OCI-LY3 (cell line): ENCODE measurements around the gene TSHR.

Source experiments
- H2AFZ ChIP-seq: fragments of 200-600, 300-600 bp; shearing (Covaris generic); 2 replicates; pipeline ENCODE4 v1.6.0; 2014; ENCODE audit warnings: antibody characterized with exemption, low read depth, low read length
- H3K27ac ChIP-seq: fragments of 200-600, 300-600 bp; sonication (generic); 2 replicates; pipeline ENCODE4 v1.5.1; 2014; ENCODE audit warnings: mild to moderate bottlenecking, low read length, moderate library complexity, mixed read lengths
- H3K27me3 ChIP-seq: fragments of 200-600, 300-600 bp; sonication (generic); 2 replicates; pipeline ENCODE4 v1.6.1; 2014; ENCODE audit warnings: low read depth, low read length, mixed read lengths
- H3K36me3 ChIP-seq: fragments of 200-600, 300-600 bp; sonication (generic); replicated peaks from 2 replicates; pipeline ENCODE3; 2014; ENCODE audit warnings: low read depth, low read length, mixed read lengths
- H3K4me1 ChIP-seq: fragments of 300-600, 200-600 bp; sonication (generic); 2 replicates; pipeline ENCODE4 v1.6.1; 2014; ENCODE audit warnings: low read length, mixed read lengths
- H3K4me2 ChIP-seq: fragments of 200-600, 300-600 bp; sonication (generic); 2 replicates; pipeline ENCODE4 v1.6.1; 2014; ENCODE audit warnings: low read length, mixed read lengths
- H3K4me3 ChIP-seq: fragments of 300-600, 200-600 bp; sonication (generic); 2 replicates; pipeline ENCODE4 v1.5.1; 2014; ENCODE audit warnings: antibody characterized with exemption, mild to moderate bottlenecking, low read length, moderate library complexity
- H3K79me2 ChIP-seq: fragments of 300-600, 200-600 bp; shearing (Covaris generic); 2 replicates; pipeline ENCODE4 v1.6.1; 2014; ENCODE audit warnings: mild to moderate bottlenecking, low read length, mixed read lengths
- H3K9ac ChIP-seq: fragments of 300-600, 200-600 bp; shearing (Covaris generic); 2 replicates; pipeline ENCODE4 v1.6.0; 2014; ENCODE audit warnings: mild to moderate bottlenecking, low read length, moderate library complexity
- H3K9me3 ChIP-seq: fragments of 200-600, 300-600 bp; shearing (Covaris generic); 2 replicates; pipeline ENCODE4 v1.6.1; 2014; ENCODE audit warnings: low read length, mixed read lengths; ENCODE audit not compliant: insufficient read depth
- H4K20me1 ChIP-seq: fragments of 200-600, 300-600 bp; sonication (generic); 2 replicates; pipeline ENCODE4 v1.6.1; 2016; ENCODE audit warnings: low read length, mixed read lengths; ENCODE audit not compliant: insufficient read depth
- CTCF ChIP-seq: fragments of 200-600, 300-600 bp; sonication (generic); IDR thresholded peaks from 2 replicates; pipeline ENCODE4 v1.5.1; 2014; ENCODE audit warnings: antibody characterized with exemption, low read length, low read depth
- EZH2phosphoT487 ChIP-seq: fragments of 200-600 bp; shearing (Covaris generic); IDR thresholded peaks from 2 replicates; pipeline ENCODE4 v1.6.1; 2018; ENCODE audit warnings: antibody characterized with exemption, mixed run types, low read depth

Gene TSHR

GRCh38 chr14:80959496-80959895 lies 4.1 kb downstream of the TSHR start:
- Histone ChIP-seq H3K9me3 (no peaks in the 10 kb centered on the region), H2AFZ (no peak overlapping the region), H3K36me3 (no peaks in the 10 kb centered on the region), H3K4me1 (peaks cover 55% of the 10 kb centered on the region), H3K79me2 (no peaks in the 10 kb centered on the region), H3K27ac (peak overlapping the region; percentile 51), H3K9ac (no peak overlapping the region), H4K20me1 (no peaks in the 10 kb centered on the region), H3K4me3 (peak overlapping the region; percentile 50), H3K4me2 (peak overlapping the region; percentile 73), H3K27me3 (no peaks in the 10 kb centered on the region)
- TF ChIP-seq EZH2phosphoT487 (no peak), CTCF (no peak)

- no peak for TF ChIP-seq CTCF
- TF ChIP-seq EZH2phosphoT487: no peak
- Histone ChIP-seq H3K4me1 (peaks cover 12% of the 10 kb centered on the region), H3K79me2 (no peaks in the 10 kb centered on the region), H3K27ac (no peak overlapping the region), H3K9me3 (no peaks in the 10 kb centered on the region), H3K9ac (no peak overlapping the region), H3K27me3 (no peaks in the 10 kb centered on the region), H3K4me2 (no peak overlapping the region), H4K20me1 (no peaks in the 10 kb centered on the region), H3K36me3 (no peaks in the 10 kb centered on the region), H2AFZ (no peak overlapping the region), H3K4me3 (no peak overlapping the region)
Observed at GRCh38 chr14:80965037-80965436, 9.6 kb downstream of the TSHR start.

GRCh38 chr14:80973931-80974641 lies 18.7 kb downstream of the TSHR start:
- no peaks in the 10 kb centered on the region for H3K36me3 ChIP-seq
- no peaks in the 10 kb centered on the region for H3K79me2 ChIP-seq
- H4K20me1 ChIP-seq: no peaks in the 10 kb centered on the region
- H3K4me2 ChIP-seq: no peak overlapping the region
- no peak overlapping the region for H3K4me3 ChIP-seq
- H3K27me3 ChIP-seq: peaks cover 9% of the 10 kb centered on the region; the same call in 1 of the 2 replicates
- no peaks in the 10 kb centered on the region for H3K4me1 ChIP-seq
- H3K27ac ChIP-seq: no peak overlapping the region
- TF ChIP-seq CTCF (no peak), EZH2phosphoT487 (no peak)
- H3K9me3 ChIP-seq: no peaks in the 10 kb centered on the region
- no peak overlapping the region for H3K9ac ChIP-seq
- no peak overlapping the region for H2AFZ ChIP-seq

DNA sequence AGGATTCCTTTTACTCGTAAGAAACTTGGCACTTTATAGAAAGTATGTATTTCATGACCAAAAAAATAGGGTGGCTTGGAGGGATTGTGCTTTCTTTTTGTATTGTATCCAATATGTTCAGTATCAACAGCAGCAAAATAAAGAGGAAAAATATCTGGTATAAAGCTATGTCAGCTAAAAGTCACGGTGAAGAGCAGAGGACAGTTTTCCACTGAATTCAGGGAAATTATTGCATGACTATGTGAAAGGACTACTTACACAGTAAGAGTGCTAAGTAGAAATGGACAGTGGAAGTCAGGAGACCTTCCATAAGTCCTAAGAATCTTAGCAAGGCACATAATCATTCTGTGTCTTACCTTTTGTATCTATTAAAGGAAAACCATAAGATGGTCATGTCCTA lies 19.3 kb downstream of the TSHR start:
- H3K79me2 ChIP-seq: no peaks in the 10 kb centered on the region
- no peak for TF ChIP-seq EZH2phosphoT487
- no peak for TF ChIP-seq CTCF
- no peak overlapping the region for H3K27ac ChIP-seq
- H3K9me3 ChIP-seq: no peaks in the 10 kb centered on the region
- no peak overlapping the region for H3K9ac ChIP-seq
- H2AFZ ChIP-seq: no peak overlapping the region
- H3K4me2 ChIP-seq: no peak overlapping the region
- no peak overlapping the region for H3K4me3 ChIP-seq
- no peaks in the 10 kb centered on the region for H3K4me1 ChIP-seq
- H4K20me1 ChIP-seq: no peaks in the 10 kb centered on the region
- H3K36me3 ChIP-seq: no peaks in the 10 kb centered on the region
- H3K27me3 ChIP-seq: peaks cover 9% of the 10 kb centered on the region; the same call in 1 of the 2 replicates
